ENCODE measurements around the gene LRRK1. TPM values are rescaled to one million over a fixed set of nuclear protein-coding genes. Genes with fewer than 3 reads are reported as not detected.
A peak's percentile ranks its signal among the peaks of the same experiment; 100 is the strongest.

LRRK1 gene
- total and polyA plus RNA-seq, 2 of the 13 experiments (the other 11 are each of a cell fraction or from before 2014, with no cell fraction given) = 0.13 to 1.2 TPM

GRCh38 chr15:101070502-101071273 is 151.5 kb downstream of the LRRK1 start (continued):
- TF ChIP-seq RARG (CRISPR knock-in tag; IDR thresholded peaks at IDR 0.05; ENCODE audit: low read depth) = no peak
- peak; percentile 92 for TF ChIP-seq SATB2 (CRISPR knock-in tag; IDR thresholded peaks at IDR 0.05)
- TF ChIP-seq PRPF4 (IDR thresholded peaks at IDR 0.05; ENCODE audit: low read depth, low read length, poor library complexity, severe bottlenecking) = no peak
- TF ChIP-seq ZFP36L2 (CRISPR knock-in tag; IDR thresholded peaks at IDR 0.05) = no peak
- 0 out of 2 replicates have a peak, but pooled peaks have one; percentile 55 for TF ChIP-seq BRF2 (CRISPR knock-in tag; IDR thresholded peaks at IDR 0.05)
- TF ChIP-seq MIER2 (CRISPR knock-in tag; IDR thresholded peaks at IDR 0.05) = no peak; the same call in 1 of the 2 replicates
- no peak for TF ChIP-seq FOXM1 (CRISPR knock-in tag; IDR thresholded peaks at IDR 0.05)
- TF ChIP-seq ZNF574 (CRISPR knock-in tag; IDR thresholded peaks at IDR 0.05) = no peak
- TF ChIP-seq ZNF350 (CRISPR knock-in tag; IDR thresholded peaks at IDR 0.05; ENCODE audit: borderline replicate concordance, low read depth) = no peak
- TF ChIP-seq TEAD2 (CRISPR knock-in tag; IDR thresholded peaks at IDR 0.05) = no peak
- no peak for TF ChIP-seq ZNF260 (CRISPR knock-in tag; IDR thresholded peaks at IDR 0.05; ENCODE audit: borderline replicate concordance, low read depth)
- TF ChIP-seq RFXANK (CRISPR knock-in tag; IDR thresholded peaks at IDR 0.05) = no peak
- TF ChIP-seq POGZ (CRISPR knock-in tag; IDR thresholded peaks at IDR 0.05) = peak; percentile 75; the same call in 1 of the 2 replicates
- TF ChIP-seq MIER3 (CRISPR knock-in tag; IDR thresholded peaks at IDR 0.05; ENCODE audit: borderline replicate concordance) = peak; percentile 27; the same call in 1 of the 2 replicates
- no peak for TF ChIP-seq GABPA (IDR thresholded peaks at IDR 0.05; ENCODE audit: low read depth, low read length)
- peak; percentile 75 for TF ChIP-seq GABPA (CRISPR knock-in tag; IDR thresholded peaks at IDR 0.05; ENCODE audit: low read depth)
- 0 out of 2 replicates have a peak, but pooled peaks have one; percentile 40 for TF ChIP-seq ZNF746 (CRISPR knock-in tag; IDR thresholded peaks at IDR 0.05)
- TF ChIP-seq NR2F6 (IDR thresholded peaks at IDR 0.05) = peak; percentile 99
- TF ChIP-seq NR2F6 (CRISPR knock-in tag; IDR thresholded peaks at IDR 0.05) = peak; percentile 97
- no peak for TF ChIP-seq CEBPZ (IDR thresholded peaks at IDR 0.05; ENCODE audit: low read length)
- no peak for TF ChIP-seq ZNF737 (CRISPR knock-in tag; IDR thresholded peaks at IDR 0.05; ENCODE audit: borderline replicate concordance)
